K562 (cell line): Measurements from ENCODE around the gene CBLL1. TPM values are rescaled to one million over a fixed set of nuclear protein-coding genes. Genes with fewer than 3 reads are reported as not detected.

Source experiments
- ADNP ChIP-seq: fragments of 200-800 bp; sonication (Bioruptor generic); IDR thresholded peaks from 2 replicates; pipeline ENCODE4 v1.6.1; 2016; ENCODE audit warnings: missing genetic modification characterization, missing compliant biosample characterization
- BCLAF1 ChIP-seq, 2 experiments: fragments of 450-650 bp in 1 of 2; IDR thresholded peaks; 2 replicates each; pipeline ENCODE4 v1.6.1; 2011 to 2017; ENCODE audit warnings: low read depth in 2 of 2, antibody characterized with exemption in 1 of 2, borderline replicate concordance in 1 of 2, low read length in 1 of 2, mild to moderate bottlenecking in 1 of 2, mixed read lengths in 1 of 2; ENCODE audit not compliant: control insufficient read depth in 1 of 2
- CHCHD3 ChIP-seq: fragments of 250-450 bp; sonication (Bioruptor Pico); IDR thresholded peaks from 2 replicates; pipeline ENCODE4 v2.1.2; 2022; ENCODE audit warnings: mild to moderate bottlenecking
- E2F3 ChIP-seq: fragments of 250-450 bp; sonication (Bioruptor Pico); IDR thresholded peaks from 2 replicates; pipeline ENCODE4 v1.4.0; 2020; ENCODE audit warnings: mild to moderate bottlenecking
- FOXA1 ChIP-seq: fragments of 450-650 bp; IDR thresholded peaks from 2 replicates; pipeline ENCODE4 v1.6.1; 2016; ENCODE audit warnings: mild to moderate bottlenecking, borderline replicate concordance
- GTF2A2 ChIP-seq: IDR thresholded peaks from 2 replicates; pipeline ENCODE4 v1.6.1; 2016; ENCODE audit warnings: mild to moderate bottlenecking, missing genetic modification characterization, missing compliant biosample characterization
- MEF2A ChIP-seq: IDR thresholded peaks from 2 replicates; pipeline ENCODE4 v1.6.1; 2011; ENCODE audit warnings: low read depth, mild to moderate bottlenecking, low read length, moderate library complexity; ENCODE audit not compliant: control insufficient read depth
- MEIS2 ChIP-seq: fragments of 450-650 bp; IDR thresholded peaks from 2 replicates; pipeline ENCODE4 v1.6.1; 2014; ENCODE audit warnings: mild to moderate bottlenecking; ENCODE audit not compliant: partially characterized antibody
- POLR2AphosphoS5 ChIP-seq: IDR thresholded peaks from 2 replicates; pipeline ENCODE4 v1.6.1; 2011; ENCODE audit warnings: mild to moderate bottlenecking, low read depth, low read length, moderate library complexity; ENCODE audit not compliant: control insufficient read depth, insufficient read depth
- TCF15 ChIP-seq: fragments of 250-450 bp; sonication (Bioruptor Pico); IDR thresholded peaks from 2 replicates; pipeline ENCODE4 v1.8.0; 2022; ENCODE audit warnings: moderate library complexity, mild to moderate bottlenecking, inconsistent platforms
- TEAD1 ChIP-seq, 2 experiments: fragments of 450-650 bp in 1 of 2; sonication (generic) in 1 of 2; formaldehyde crosslinking; IDR thresholded peaks; 2 replicates each; pipeline versions ENCODE4 v1.4.0 to v1.8.0; 2020 to 2022; ENCODE audit warnings: mild to moderate bottlenecking in 2 of 2, missing genetic modification reagents in 1 of 2
- TEAD4 ChIP-seq, 2 experiments: sonication (generic) in 1 of 2; formaldehyde crosslinking in 1 of 2; IDR thresholded peaks; 2 replicates each; pipeline versions ENCODE4 v1.6.1 to v1.8.0; 2012 to 2022; ENCODE audit warnings: borderline replicate concordance in 1 of 2, inconsistent platforms in 1 of 2, low read length in 1 of 2, mild to moderate bottlenecking in 1 of 2, missing genetic modification reagents in 1 of 2
- USF2 ChIP-seq: sonication (generic); formaldehyde crosslinking; IDR thresholded peaks from 2 replicates; pipeline ENCODE4 v1.5.0; 2020; ENCODE audit warnings: missing genetic modification reagents
- ZBTB2 ChIP-seq: fragments of 450-650 bp; IDR thresholded peaks from 2 replicates; pipeline ENCODE4 v1.6.1; 2016; ENCODE audit warnings: antibody characterized with exemption
- ZBTB43 ChIP-seq: sonication (generic); formaldehyde crosslinking; IDR thresholded peaks from 2 replicates; pipeline ENCODE4 v1.8.0; 2023; ENCODE audit warnings: mild to moderate bottlenecking, missing genetic modification reagents
- ZHX1 ChIP-seq: fragments of 150-350 bp; conservative IDR thresholded peaks from 2 replicates; pipeline ENCODE4 v1.6.1; 2014; ENCODE audit warnings: low read length
- ZNF41 ChIP-seq: fragments of 250-450 bp; sonication (Bioruptor Pico); conservative IDR thresholded peaks from 2 replicates; pipeline ENCODE4 v1.4.0; 2020; ENCODE audit warnings: mild to moderate bottlenecking
- polyA plus RNA-seq, 8 experiments: library from polyadenylated mRNA; depleted of rRNA in 4 of 8; stranded (reverse) in 5 of 8; unstranded in 3 of 8; fragments of >200 nt; fragmentation: Nextera tagmentation in 2 of 8; fragmentation: Illumina TruSeq in 1 of 8; extraction: Ambion mirVana in 2 of 8; extraction: Trizol in 1 of 8; gene quantifications; 2 replicates each; pipeline versions ENCODE4 v1.2.1 to v1.2.3, GENCODE V29; 2011 to 2014; ENCODE audit warnings: inconsistent platforms in 1 of 8, missing spikeins in 1 of 8
- total RNA-seq, 7 experiments: library from RNA; depleted of rRNA in 6 of 7; stranded (reverse); fragments of >200 nt in 6 of 7; fragmentation: Illumina TruSeq in 2 of 7; extraction: Trizol in 2 of 7; gene quantifications; 2 replicates each; pipeline versions ENCODE4 v1.2.1 to v1.2.3, GENCODE V29; 2011 to 2021; ENCODE audit warnings: low replicate concordance in 1 of 7

CBLL1 gene
- total and polyA plus RNA-seq, 9 of the 15 experiments (the other 6 are each of a cell fraction or from before 2014, with no cell fraction given): 14.7 to 67.9 (median 35.4) TPM

GRCh38 chr7:107744345-107744750, 406 bp downstream of the CBLL1 start (continued):
- TF ChIP-seq ZHX1 (no peak), ZBTB43 (CRISPR knock-in tag) (no peak), USF2 (CRISPR knock-in tag) (no peak), ZBTB2 (no peak), GTF2A2 (tag) (no peak), FOXA1 (no peak), TCF15 (no peak), ZNF41 (CRISPR knock-in tag) (no peak), MEIS2 (no peak), E2F3 (CRISPR knock-in tag) (peak; percentile 80; the same call in 1 of the 2 replicates), BCLAF1 (IDR thresholded peaks at IDR 0.05; ENCODE audit: borderline replicate concordance in 1 of 2, control insufficient read depth in 1 of 2, low read depth in 2 of 2, low read length in 1 of 2) (no peak; a peak in 1 of 4 replicates), MEF2A (no peak), ADNP (tag) (no peak), TEAD4 (IDR thresholded peaks at IDR 0.05; ENCODE audit: low read length) (no peak), TEAD4 (CRISPR knock-in tag; IDR thresholded peaks at IDR 0.05; ENCODE audit: borderline replicate concordance) (0 out of 2 replicates have a peak, but pooled peaks have one; percentile 67), POLR2AphosphoS5 (no peak), TEAD1 (CRISPR knock-in tag; IDR thresholded peaks at IDR 0.05) (no peak; a peak in 1 of 4 replicates), CHCHD3 (CRISPR knock-in tag) (peak; percentile 5; the same call in 1 of the 2 replicates)
